ENCODE results near the gene KRT79. TPM values are rescaled to one million over a fixed set of nuclear protein-coding genes. Genes with fewer than 3 reads are reported as not detected.

The KRT79 gene
- total RNA-seq, 1 experiment from 2014 or later = not detected

DNA sequence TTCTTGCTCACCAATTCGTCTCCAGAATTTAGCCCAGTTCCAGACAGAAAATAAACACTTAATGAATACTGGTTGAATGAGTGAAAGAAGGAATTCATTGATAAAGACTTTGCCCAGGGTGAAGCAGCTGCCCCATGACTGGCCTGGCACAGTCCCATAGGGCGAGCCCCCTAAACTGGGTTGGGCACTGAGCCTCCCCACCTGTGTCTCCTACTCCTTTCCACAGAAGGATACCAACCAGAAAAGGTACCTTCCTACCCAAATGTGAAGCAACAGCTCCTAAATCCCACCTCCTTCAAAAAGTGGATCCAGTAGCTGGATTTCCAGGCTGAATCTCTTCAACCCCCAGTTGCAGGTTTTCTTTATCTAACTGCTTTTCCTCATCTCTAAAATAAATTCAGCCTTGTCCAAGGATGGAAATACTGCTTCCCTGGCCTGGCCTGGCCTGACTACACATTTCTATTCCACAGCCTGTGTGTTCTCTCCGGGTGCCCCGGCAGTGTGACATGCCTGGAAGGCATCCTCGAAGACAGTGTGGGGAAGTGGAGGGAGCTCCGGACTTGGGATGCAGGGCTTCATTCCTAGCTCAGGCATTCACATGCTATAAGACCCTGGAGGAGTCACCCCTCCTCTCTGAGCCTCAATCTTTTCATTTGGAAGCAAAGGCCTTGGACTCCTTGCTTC lies 45.8 kb downstream of the KRT79 start:
- no TSS peak for BruUV-seq (replicated peaks)
- Histone ChIP-seq H3K4me3 (ENCODE audit: low read depth in 2 of 2, low read length in 2 of 2) (no peak overlapping the region), H3K9me3 (ENCODE audit: control insufficient read depth, insufficient read depth, low read depth, low read length) (no peaks in the 10 kb centered on the region), H3K27me3 (ENCODE audit: control insufficient read depth, insufficient read depth, low read length) (peaks cover 7% of the 10 kb centered on the region), H3K36me3 (ENCODE audit: control insufficient read depth, insufficient read depth, low read length) (no peaks in the 10 kb centered on the region), H3K27ac (ENCODE audit: low read length) (no peak overlapping the region), H3K4me1 (ENCODE audit: control insufficient read depth, insufficient read depth, low read length) (no peaks in the 10 kb centered on the region)
- DNase-seq (ENCODE audit: low read depth, low spot score) (no peak), ATAC-seq (no peak)
- TF ChIP-seq, protein P1, sequence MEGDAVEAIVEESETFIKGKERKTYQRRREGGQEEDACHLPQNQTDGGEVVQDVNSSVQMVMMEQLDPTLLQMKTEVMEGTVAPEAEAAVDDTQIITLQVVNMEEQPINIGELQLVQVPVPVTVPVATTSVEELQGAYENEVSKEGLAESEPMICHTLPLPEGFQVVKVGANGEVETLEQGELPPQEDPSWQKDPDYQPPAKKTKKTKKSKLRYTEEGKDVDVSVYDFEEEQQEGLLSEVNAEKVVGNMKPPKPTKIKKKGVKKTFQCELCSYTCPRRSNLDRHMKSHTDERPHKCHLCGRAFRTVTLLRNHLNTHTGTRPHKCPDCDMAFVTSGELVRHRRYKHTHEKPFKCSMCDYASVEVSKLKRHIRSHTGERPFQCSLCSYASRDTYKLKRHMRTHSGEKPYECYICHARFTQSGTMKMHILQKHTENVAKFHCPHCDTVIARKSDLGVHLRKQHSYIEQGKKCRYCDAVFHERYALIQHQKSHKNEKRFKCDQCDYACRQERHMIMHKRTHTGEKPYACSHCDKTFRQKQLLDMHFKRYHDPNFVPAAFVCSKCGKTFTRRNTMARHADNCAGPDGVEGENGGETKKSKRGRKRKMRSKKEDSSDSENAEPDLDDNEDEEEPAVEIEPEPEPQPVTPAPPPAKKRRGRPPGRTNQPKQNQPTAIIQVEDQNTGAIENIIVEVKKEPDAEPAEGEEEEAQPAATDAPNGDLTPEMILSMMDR (IDR thresholded peaks at IDR 0.05) = no peak
- TF ChIP-seq TCF7L2 (IDR thresholded peaks at IDR 0.05; ENCODE audit: low read depth, low read length) (no peak), POLR2AphosphoS5 (IDR thresholded peaks at IDR 0.05; ENCODE audit: low read depth, low read length) (no peak), SIN3A (IDR thresholded peaks at IDR 0.05; ENCODE audit: borderline replicate concordance, insufficient read depth, low read depth, low read length) (no peak)
- TF ChIP-seq, protein P2, sequence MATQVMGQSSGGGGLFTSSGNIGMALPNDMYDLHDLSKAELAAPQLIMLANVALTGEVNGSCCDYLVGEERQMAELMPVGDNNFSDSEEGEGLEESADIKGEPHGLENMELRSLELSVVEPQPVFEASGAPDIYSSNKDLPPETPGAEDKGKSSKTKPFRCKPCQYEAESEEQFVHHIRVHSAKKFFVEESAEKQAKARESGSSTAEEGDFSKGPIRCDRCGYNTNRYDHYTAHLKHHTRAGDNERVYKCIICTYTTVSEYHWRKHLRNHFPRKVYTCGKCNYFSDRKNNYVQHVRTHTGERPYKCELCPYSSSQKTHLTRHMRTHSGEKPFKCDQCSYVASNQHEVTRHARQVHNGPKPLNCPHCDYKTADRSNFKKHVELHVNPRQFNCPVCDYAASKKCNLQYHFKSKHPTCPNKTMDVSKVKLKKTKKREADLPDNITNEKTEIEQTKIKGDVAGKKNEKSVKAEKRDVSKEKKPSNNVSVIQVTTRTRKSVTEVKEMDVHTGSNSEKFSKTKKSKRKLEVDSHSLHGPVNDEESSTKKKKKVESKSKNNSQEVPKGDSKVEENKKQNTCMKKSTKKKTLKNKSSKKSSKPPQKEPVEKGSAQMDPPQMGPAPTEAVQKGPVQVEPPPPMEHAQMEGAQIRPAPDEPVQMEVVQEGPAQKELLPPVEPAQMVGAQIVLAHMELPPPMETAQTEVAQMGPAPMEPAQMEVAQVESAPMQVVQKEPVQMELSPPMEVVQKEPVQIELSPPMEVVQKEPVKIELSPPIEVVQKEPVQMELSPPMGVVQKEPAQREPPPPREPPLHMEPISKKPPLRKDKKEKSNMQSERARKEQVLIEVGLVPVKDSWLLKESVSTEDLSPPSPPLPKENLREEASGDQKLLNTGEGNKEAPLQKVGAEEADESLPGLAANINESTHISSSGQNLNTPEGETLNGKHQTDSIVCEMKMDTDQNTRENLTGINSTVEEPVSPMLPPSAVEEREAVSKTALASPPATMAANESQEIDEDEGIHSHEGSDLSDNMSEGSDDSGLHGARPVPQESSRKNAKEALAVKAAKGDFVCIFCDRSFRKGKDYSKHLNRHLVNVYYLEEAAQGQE (IDR thresholded peaks at IDR 0.05; ENCODE audit: insufficient read depth in 1 of 2, low read depth in 2 of 2, low read length in 1 of 2) = no peak
- intact Hi-C loops (cut with micrococcal nuclease; ENCODE audit: unreplicated experiment) (no loop called here), in situ Hi-C loops (cut with HindIII; ENCODE audit: low pct_unique_long_range_greater_than_20kb, low sequenced_read_pairs) (no loop called here)
- CTCF ChIA-PET = interaction anchor here (0.5 to 0.7 kb wide), 2 partner anchors 82 to 209 kb away, joined by 3 to 5 read pairs; no protein-coding TSS in a partner anchor
- POLR2A ChIA-PET = no interaction called here

DNA sequence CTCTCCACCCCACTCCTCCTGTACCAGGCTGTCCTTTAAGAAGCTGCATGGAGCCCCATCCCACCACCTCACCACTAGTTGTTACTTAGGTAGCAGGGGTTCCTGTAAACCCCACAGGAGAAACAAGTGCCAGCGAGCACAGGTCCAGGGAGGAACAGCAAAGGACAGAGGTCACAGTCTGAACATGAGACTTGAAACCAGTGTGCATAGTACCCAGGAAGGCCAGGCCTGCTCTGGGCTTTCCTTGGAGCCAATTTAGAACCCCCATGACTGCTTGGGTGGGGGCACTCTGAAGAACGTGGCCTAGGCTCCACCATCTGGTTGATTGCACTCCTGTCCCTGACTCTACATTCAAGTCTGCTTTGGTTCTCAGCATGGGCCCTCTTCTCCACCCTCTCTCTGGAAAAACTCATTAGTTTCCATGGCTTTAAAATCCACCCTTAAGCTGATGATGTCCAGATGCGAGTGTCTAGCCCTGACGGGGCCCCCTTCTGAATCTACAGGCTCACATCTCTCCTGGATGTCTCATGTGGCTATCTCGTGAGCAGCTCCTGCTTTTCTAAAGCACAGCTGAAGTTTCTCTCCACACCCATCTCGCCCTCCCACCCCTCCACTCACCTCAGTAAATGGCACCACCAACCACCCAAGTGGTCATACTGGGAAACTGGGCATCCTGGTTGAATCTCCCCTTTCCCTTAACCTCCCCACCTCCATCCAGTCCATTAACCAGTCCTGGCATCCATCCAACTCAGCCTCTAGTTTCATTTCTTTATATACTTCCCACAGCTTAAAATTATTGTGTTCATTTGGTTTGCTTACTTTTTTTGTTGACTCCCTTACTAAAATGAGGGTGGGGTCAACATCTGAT lies 46.6 kb downstream of the KRT79 start:
- CTCF ChIA-PET = no interaction called here
- BruUV-seq (replicated peaks) = no TSS peak

More for the DNA sequence above, 46.6 kb downstream of the KRT79 start:
- in situ Hi-C loops (cut with HindIII; ENCODE audit: low pct_unique_long_range_greater_than_20kb, low sequenced_read_pairs) (no loop called here), intact Hi-C loops (cut with micrococcal nuclease; ENCODE audit: unreplicated experiment) (no loop called here)
- POLR2A ChIA-PET = no interaction called here
- no peak for ATAC-seq
- H3K4me1 ChIP-seq (ENCODE audit: control insufficient read depth, insufficient read depth, low read length) = no peaks in the 10 kb centered on the region
- H3K36me3 ChIP-seq (ENCODE audit: control insufficient read depth, insufficient read depth, low read length) = no peaks in the 10 kb centered on the region
- no peak for DNase-seq (ENCODE audit: low read depth, low spot score)
- TF ChIP-seq SIN3A (IDR thresholded peaks at IDR 0.05; ENCODE audit: borderline replicate concordance, insufficient read depth, low read depth, low read length) = no peak
- TF ChIP-seq TCF7L2 (IDR thresholded peaks at IDR 0.05; ENCODE audit: low read depth, low read length) = no peak
- TF ChIP-seq, protein P1 (IDR thresholded peaks at IDR 0.05) = no peak
- H3K27ac ChIP-seq (ENCODE audit: low read length) = no peak overlapping the region
- H3K9me3 ChIP-seq (ENCODE audit: control insufficient read depth, insufficient read depth, low read depth, low read length) = no peaks in the 10 kb centered on the region
- peaks cover 7% of the 10 kb centered on the region for H3K27me3 ChIP-seq (ENCODE audit: control insufficient read depth, insufficient read depth, low read length)
- no peak overlapping the region for H3K4me3 ChIP-seq (ENCODE audit: low read depth in 2 of 2, low read length in 2 of 2)

All from Panc1 (cell line).